Spinal cord (tissue), 10 donors: ENCODE data around the gene RAP1GAP2. TPM values are rescaled to one million over a fixed set of nuclear protein-coding genes. Genes with fewer than 3 reads are reported as not detected.
A peak's percentile ranks its signal among the peaks of the same experiment; 100 is the strongest.

Source experiments
- DNase-seq, 6 donors: peaks; one replicate each; pipeline versions ENCODE4 v3.0.0 to v3.0.0-alpha.2; 2013 to 2015; ENCODE audit warnings: low spot score in 6 of 6, low read depth in 4 of 6
- H3K27ac ChIP-seq: one replicate; pipeline ENCODE4 v1.5.1; 2013; ENCODE audit warnings: low read depth, low read length, control low read depth
- H3K27me3 ChIP-seq: one replicate; pipeline ENCODE4 v1.6.1; 2013; ENCODE audit warnings: low read length; ENCODE audit not compliant: control insufficient read depth, insufficient read depth
- H3K36me3 ChIP-seq: one replicate; pipeline ENCODE4 v1.6.1; 2013; ENCODE audit warnings: low read length; ENCODE audit not compliant: control insufficient read depth, insufficient read depth
- H3K4me1 ChIP-seq: one replicate; pipeline ENCODE4 v1.6.1; 2013; ENCODE audit warnings: low read length; ENCODE audit not compliant: control insufficient read depth, insufficient read depth
- H3K4me3 ChIP-seq: one replicate; pipeline ENCODE4 v1.5.1; 2013; ENCODE audit warnings: low read depth, low read length, control low read depth
- H3K9me3 ChIP-seq: one replicate; pipeline ENCODE4 v1.6.1; 2013; ENCODE audit warnings: low read length; ENCODE audit not compliant: control insufficient read depth, insufficient read depth
- WGBS: methylation state at CpG from one replicate; pipeline ENCODE4 v1.1.5; 2013; ENCODE audit warnings: missing lambda C conversion rate; ENCODE audit not compliant: insufficient coverage; 5-methylcytosine and 5-hydroxymethylcytosine counted together
- polyA plus RNA-seq, 2 donors: library from polyadenylated mRNA; unstranded; fragments of 120-200 nt; gene quantifications; one replicate each; pipeline ENCODE4 v1.2.1, GENCODE V29; 2013; ENCODE audit not compliant: insufficient read length in 2 of 2
- total RNA-seq, 2 donors: library from RNA; depleted of rRNA in 1 of 2; stranded (reverse); fragments of 120-200 nt in 1 of 2; fragments of >200 nt in 1 of 2; gene quantifications; one replicate each; pipeline versions ENCODE4 v1.2.3 to v1.2.4, GENCODE V29; 2013 to 2014
- donor health status: healthy.

The RAP1GAP2 gene
- total and polyA plus RNA-seq, 4 donors = 7.4 to 22.0 (median 16.1) TPM

GRCh38 chr17:2901582-2901981 is 105.3 kb downstream of the RAP1GAP2 start:
- Histone ChIP-seq H3K4me3 (no peak overlapping the region), H3K27me3 (no peaks in the 10 kb centered on the region), H3K4me1 (peaks cover 20% of the 10 kb centered on the region), H3K9me3 (no peaks in the 10 kb centered on the region), H3K27ac (no peak overlapping the region), H3K36me3 (peaks cover 4% of the 10 kb centered on the region)
- WGBS = 100% methylated on average over 1 of the region's 4 CpGs
- DNase-seq = no peak

GRCh38 chr17:2902546-2902945 is 106.3 kb downstream of the RAP1GAP2 start:
- peaks cover 20% of the 10 kb centered on the region for H3K4me1 ChIP-seq
- H3K9me3 ChIP-seq = no peaks in the 10 kb centered on the region
- DNase-seq = no peak
- H3K27me3 ChIP-seq = no peaks in the 10 kb centered on the region
- 96% methylated on average over 9 of the region's 9 CpGs for WGBS
- H3K36me3 ChIP-seq = peaks cover 4% of the 10 kb centered on the region
- no peak overlapping the region for H3K4me3 ChIP-seq
- no peak overlapping the region for H3K27ac ChIP-seq

GRCh38 chr17:2903193-2903974 is 107.1 kb downstream of the RAP1GAP2 start:
- no peak for DNase-seq
- WGBS = 54% methylated on average over 6 of the region's 8 CpGs
- no peak overlapping the region for H3K4me3 ChIP-seq

GRCh38 chr17:2904135-2904534 is 107.9 kb downstream of the RAP1GAP2 start:
- no peak overlapping the region for H3K27ac ChIP-seq
- WGBS = 4% methylated on average over 11 of the region's 16 CpGs
- H3K36me3 ChIP-seq = peaks cover 4% of the 10 kb centered on the region
- peaks cover 23% of the 10 kb centered on the region for H3K4me1 ChIP-seq
- no peaks in the 10 kb centered on the region for H3K27me3 ChIP-seq
- peak; percentile 24 to 96 (median 60) for DNase-seq
- H3K9me3 ChIP-seq = no peaks in the 10 kb centered on the region
- no peak overlapping the region for H3K4me3 ChIP-seq

More at GRCh38 chr17:2903193-2903974, 107.1 kb downstream of the RAP1GAP2 start:
- H3K27me3 ChIP-seq = no peaks in the 10 kb centered on the region
- peaks cover 20% of the 10 kb centered on the region for H3K4me1 ChIP-seq
- no peak overlapping the region for H3K27ac ChIP-seq
- peaks cover 4% of the 10 kb centered on the region for H3K36me3 ChIP-seq
- no peaks in the 10 kb centered on the region for H3K9me3 ChIP-seq

- Histone ChIP-seq H3K9me3 (no peaks in the 10 kb centered on the region), H3K27me3 (no peaks in the 10 kb centered on the region), H3K27ac (no peak overlapping the region), H3K36me3 (peaks cover 4% of the 10 kb centered on the region), H3K4me3 (no peak overlapping the region), H3K4me1 (peaks cover 26% of the 10 kb centered on the region)
- DNase-seq = no peak
- WGBS = 55% methylated on average over 8 of the region's 13 CpGs
These were observed 109.0 kb downstream of the RAP1GAP2 start for GRCh38 chr17:2905269-2905668.

- WGBS = 83% methylated on average over 10 of the region's 15 CpGs
- no peak overlapping the region for H3K27ac ChIP-seq
- H3K9me3 ChIP-seq = no peaks in the 10 kb centered on the region
- no peak overlapping the region for H3K4me3 ChIP-seq
- no peak for DNase-seq
- peaks cover 4% of the 10 kb centered on the region for H3K36me3 ChIP-seq
- H3K4me1 ChIP-seq = peaks cover 27% of the 10 kb centered on the region
- H3K27me3 ChIP-seq = no peaks in the 10 kb centered on the region
These were observed 109.7 kb downstream of the RAP1GAP2 start for GRCh38 chr17:2905696-2906501.

GRCh38 chr17:2906901-2907300 is 110.7 kb downstream of the RAP1GAP2 start:
- WGBS = 96% methylated on average over 5 of the region's 6 CpGs
- DNase-seq = no peak
- Histone ChIP-seq H3K9me3 (no peaks in the 10 kb centered on the region), H3K27me3 (no peaks in the 10 kb centered on the region), H3K4me1 (peaks cover 36% of the 10 kb centered on the region), H3K27ac (no peak overlapping the region), H3K36me3 (peaks cover 4% of the 10 kb centered on the region), H3K4me3 (no peak overlapping the region)

- no peak for DNase-seq
- 74% methylated on average over 12 of the region's 13 CpGs for WGBS
- Histone ChIP-seq H3K27me3 (no peaks in the 10 kb centered on the region), H3K36me3 (peaks cover 4% of the 10 kb centered on the region), H3K9me3 (no peaks in the 10 kb centered on the region), H3K4me3 (no peak overlapping the region), H3K4me1 (peaks cover 22% of the 10 kb centered on the region), H3K27ac (no peak overlapping the region)
These were observed 113.1 kb downstream of the RAP1GAP2 start for GRCh38 chr17:2909175-2909845.

- no peak for DNase-seq
- H3K4me3 ChIP-seq = no peak overlapping the region
- no peaks in the 10 kb centered on the region for H3K27me3 ChIP-seq
- H3K9me3 ChIP-seq = no peaks in the 10 kb centered on the region
- no peak overlapping the region for H3K27ac ChIP-seq
- 96% methylated on average over 3 of the region's 4 CpGs for WGBS
- peaks cover 18% of the 10 kb centered on the region for H3K4me1 ChIP-seq
- peaks cover 4% of the 10 kb centered on the region for H3K36me3 ChIP-seq
These were observed 113.6 kb downstream of the RAP1GAP2 start for GRCh38 chr17:2909846-2910234.
